Body of pancreas (tissue), 4 donors: ENCODE data around the gene EML6. TPM values are rescaled to one million over a fixed set of nuclear protein-coding genes. Genes with fewer than 3 reads are reported as not detected.
A peak's percentile ranks its signal among the peaks of the same experiment; 100 is the strongest.

Experiments
- ATAC-seq: fragments of 150-250 bp; one replicate; pipeline ENCODE4 v1.9.1; 2016
- DNase-seq, 4 donors: peaks; one replicate each; pipeline ENCODE4 v3.0.0-alpha.2; 2019
- H3K27ac ChIP-seq, 4 donors: fragments of 200-600 bp; sonication (generic); 1 replicate in 3 of 4; 2 replicates in 1 of 4; pipeline versions ENCODE4 v1.5.1 to v1.6.1; 2016 to 2019; ENCODE audit warnings: mild to moderate bottlenecking in 1 of 4, mixed read lengths in 1 of 4, moderate library complexity in 1 of 4
- H3K27me3 ChIP-seq, 2 donors: fragments of 200-600 bp; sonication (generic); one replicate each; pipeline ENCODE4 v1.6.0; 2016; ENCODE audit warnings: mild to moderate bottlenecking in 1 of 2
- H3K36me3 ChIP-seq, 2 donors: fragments of 200-600 bp; sonication (generic); replicated peaks in 1 of 2; 2 replicates each; pipeline ENCODE4 v1.5.1; 2016; ENCODE audit warnings: low read depth in 2 of 2; ENCODE audit not compliant: insufficient read depth in 1 of 2
- H3K4me1 ChIP-seq: fragments of 200-600 bp; sonication (generic); one replicate; pipeline ENCODE4 v1.6.0; 2016
- H3K4me3 ChIP-seq, 2 donors: fragments of 200-600 bp; sonication (generic); 1 replicate in 1 of 2; 2 replicates in 1 of 2; pipeline ENCODE4 v1.5.1; 2016 to 2019
- H3K9me3 ChIP-seq, 3 donors: fragments of 200-600 bp; sonication (generic); 1 replicate in 2 of 3; 2 replicates in 1 of 3; pipeline ENCODE4 v1.5.1; 2016
- CTCF ChIP-seq, 7 experiments: fragments of 450-650 bp in 4 of 7; fragments of 200-600 bp in 3 of 7; sonication (generic) in 3 of 7; IDR thresholded peaks; one replicate each; pipeline ENCODE4 v1.5.1; 2016 to 2019; ENCODE audit warnings: antibody characterized with exemption in 7 of 7
- POLR2A ChIP-seq, 3 donors: fragments of 450-650 bp; IDR thresholded peaks; one replicate each; pipeline ENCODE4 v1.6.1; 2016; ENCODE audit warnings: antibody characterized with exemption in 3 of 3, mild to moderate bottlenecking in 2 of 3
- WGBS, 2 donors: methylation state at CpG; one replicate each; pipeline ENCODE4 v1.1.5; 2017; 5-methylcytosine and 5-hydroxymethylcytosine counted together
- intact Hi-C: fragments of 100-400 bp; cut with DNase I; formaldehyde crosslinking; loops from one replicate; pipeline ENCODE4 v1.15.1; 2023
- total RNA-seq, 2 donors: library from RNA; depleted of rRNA; stranded (reverse); fragments of >200 nt; gene quantifications; one replicate each; pipeline ENCODE4 v1.1.0, GENCODE V29; 2016

EML6 gene
- total RNA-seq, 2 donors from 2014 or later, result 2.3 to 2.6 TPM

- WGBS, 2 donors, result 92 to 94% methylated on average over 1 of the region's 1 CpG
- TF ChIP-seq POLR2A (IDR thresholded peaks at IDR 0.05) (no peak), CTCF (IDR thresholded peaks at IDR 0.05) (no peak)
These were observed 172.3 kb downstream of the EML6 start for GRCh38 chr2:54895730-54896129.

GRCh38 chr2:54897420-54898310 lies 174.2 kb downstream of the EML6 start:
- Histone ChIP-seq H3K27ac (no peak overlapping the region), H3K9me3 (no peaks in the 10 kb centered on the region), H3K36me3 (no peaks in the 10 kb centered on the region), H3K4me3 (no peak overlapping the region), H3K4me1 (no peaks in the 10 kb centered on the region), H3K27me3 (no peaks in the 10 kb centered on the region)
- 75 to 76% methylated on average over 11 of the region's 11 CpGs for WGBS, 2 donors
- DNase-seq, result no peak
- TF ChIP-seq CTCF (IDR thresholded peaks at IDR 0.05) (no peak), POLR2A (IDR thresholded peaks at IDR 0.05) (no peak)
- intact Hi-C loops, result loop anchor here (10.0 kb wide), 1 partner anchor 277 kb away; no protein-coding TSS in a partner anchor
- ATAC-seq, result no peak

More at GRCh38 chr2:54895730-54896129, 172.3 kb downstream of the EML6 start:
- no peaks in the 10 kb centered on the region for H3K27me3 ChIP-seq
- ATAC-seq (no peak), DNase-seq (no peak)
- no peaks in the 10 kb centered on the region for H3K36me3 ChIP-seq
- H3K9me3 ChIP-seq, result no peaks in the 10 kb centered on the region
- H3K4me1 ChIP-seq, result no peaks in the 10 kb centered on the region
- no peak overlapping the region for H3K27ac ChIP-seq
- intact Hi-C loops, result loop anchor here (10.0 kb wide), 1 partner anchor 279 kb away; no protein-coding TSS in a partner anchor
- H3K4me3 ChIP-seq, result no peak overlapping the region

DNA sequence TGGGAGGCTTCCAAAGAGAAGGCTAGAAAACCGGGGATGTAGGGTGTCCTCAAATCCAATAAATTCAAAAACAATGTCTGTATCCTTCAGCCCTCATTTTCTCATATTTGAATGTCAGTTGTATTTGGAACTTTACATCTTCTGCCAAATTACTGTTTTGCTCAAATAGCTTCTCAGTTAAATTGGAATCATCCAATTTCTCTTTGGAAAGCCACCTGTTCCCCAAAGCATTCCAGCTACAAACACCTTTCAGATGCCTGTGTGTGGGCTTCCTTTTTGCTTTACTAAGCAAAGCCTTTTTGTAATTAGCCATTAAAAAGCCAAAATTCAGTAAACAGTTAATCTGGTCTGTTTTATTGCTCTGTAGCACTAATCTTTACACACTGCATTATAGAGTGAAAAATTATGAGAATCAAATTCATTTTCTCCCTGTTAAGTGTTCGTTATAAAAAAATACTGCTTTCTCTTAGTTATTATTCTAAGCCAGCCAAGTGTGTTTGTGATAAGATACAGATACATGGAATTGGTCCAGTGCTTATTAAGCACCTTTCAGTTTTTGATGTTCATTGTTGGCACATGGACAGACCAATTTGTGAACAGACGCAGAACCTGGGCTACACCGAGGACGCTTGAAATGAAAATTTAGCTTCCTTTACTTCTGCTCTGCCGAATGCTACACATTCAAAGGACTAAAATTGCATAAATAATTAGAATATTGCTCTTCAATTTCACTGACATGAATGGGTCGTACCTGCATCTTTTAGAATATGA lies 175.2 kb downstream of the EML6 start:
- Histone ChIP-seq H3K27ac (no peak overlapping the region), H3K36me3 (no peaks in the 10 kb centered on the region), H3K9me3 (no peaks in the 10 kb centered on the region), H3K4me1 (no peaks in the 10 kb centered on the region), H3K4me3 (no peak overlapping the region), H3K27me3 (no peaks in the 10 kb centered on the region)
- ATAC-seq, result no peak
- no peak for TF ChIP-seq POLR2A (IDR thresholded peaks at IDR 0.05)
- TF ChIP-seq CTCF (IDR thresholded peaks at IDR 0.05), result no peak
- WGBS, 2 donors, result 69 to 70% methylated on average over 7 of the region's 7 CpGs
- DNase-seq, result no peak
- intact Hi-C loops, result loop anchor here (10.0 kb wide), 1 partner anchor 276 kb away; no protein-coding TSS in a partner anchor

- intact Hi-C loops, result loop anchor here (10.0 kb wide), 1 partner anchor 275 kb away; no protein-coding TSS in a partner anchor
- peak; percentile 79 for ATAC-seq
- WGBS, 2 donors, result 37 to 51% methylated on average over 5 of the region's 5 CpGs
- Histone ChIP-seq H3K4me3 (no peak overlapping the region), H3K27me3 (no peaks in the 10 kb centered on the region), H3K27ac (no peak overlapping the region), H3K36me3 (no peaks in the 10 kb centered on the region), H3K9me3 (no peaks in the 10 kb centered on the region), H3K4me1 (peaks cover 2% of the 10 kb centered on the region)
- DNase-seq, result peak; percentile 27 to 61 (median 39)
- TF ChIP-seq POLR2A (IDR thresholded peaks at IDR 0.05) (no peak), CTCF (IDR thresholded peaks at IDR 0.05) (peak; percentile 32 to 82 (median 65))
These were observed 176.2 kb downstream of the EML6 start for GRCh38 chr2:54899576-54900200.
